Measurements from ENCODE around the gene HOXB2.

DNA sequence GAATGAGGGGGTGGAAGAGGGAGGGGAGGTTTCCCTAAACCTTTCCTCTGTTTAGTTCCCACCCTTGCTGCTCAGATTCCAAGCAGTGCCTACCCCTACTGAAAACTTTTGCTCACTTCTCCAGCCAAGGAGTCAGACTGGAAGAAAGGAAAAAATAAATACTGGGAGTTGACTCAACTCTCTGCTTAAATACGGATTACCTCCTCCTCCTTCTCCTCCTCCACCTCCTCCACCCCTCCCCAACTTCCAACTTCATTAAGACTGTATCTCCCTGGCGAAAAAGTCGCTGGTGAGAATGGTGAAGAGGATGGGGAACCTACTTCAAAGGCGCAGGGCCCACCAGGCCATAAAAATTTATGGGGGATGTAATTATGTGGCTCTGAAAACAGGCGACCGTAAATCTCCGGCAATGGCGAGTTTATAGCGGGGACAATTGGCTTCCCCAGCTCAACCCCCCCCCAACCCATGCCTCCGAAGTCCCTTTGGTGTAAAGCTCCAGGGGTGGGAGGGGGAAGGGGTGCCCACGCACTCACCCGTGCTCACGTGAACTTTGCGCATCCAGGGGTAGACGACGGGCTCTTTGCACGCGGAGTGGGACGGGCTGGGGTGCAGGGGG is 32.5 kb upstream of the HOXB2 start:
- TF ChIP-seq, protein P1, sequence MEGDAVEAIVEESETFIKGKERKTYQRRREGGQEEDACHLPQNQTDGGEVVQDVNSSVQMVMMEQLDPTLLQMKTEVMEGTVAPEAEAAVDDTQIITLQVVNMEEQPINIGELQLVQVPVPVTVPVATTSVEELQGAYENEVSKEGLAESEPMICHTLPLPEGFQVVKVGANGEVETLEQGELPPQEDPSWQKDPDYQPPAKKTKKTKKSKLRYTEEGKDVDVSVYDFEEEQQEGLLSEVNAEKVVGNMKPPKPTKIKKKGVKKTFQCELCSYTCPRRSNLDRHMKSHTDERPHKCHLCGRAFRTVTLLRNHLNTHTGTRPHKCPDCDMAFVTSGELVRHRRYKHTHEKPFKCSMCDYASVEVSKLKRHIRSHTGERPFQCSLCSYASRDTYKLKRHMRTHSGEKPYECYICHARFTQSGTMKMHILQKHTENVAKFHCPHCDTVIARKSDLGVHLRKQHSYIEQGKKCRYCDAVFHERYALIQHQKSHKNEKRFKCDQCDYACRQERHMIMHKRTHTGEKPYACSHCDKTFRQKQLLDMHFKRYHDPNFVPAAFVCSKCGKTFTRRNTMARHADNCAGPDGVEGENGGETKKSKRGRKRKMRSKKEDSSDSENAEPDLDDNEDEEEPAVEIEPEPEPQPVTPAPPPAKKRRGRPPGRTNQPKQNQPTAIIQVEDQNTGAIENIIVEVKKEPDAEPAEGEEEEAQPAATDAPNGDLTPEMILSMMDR (IDR thresholded peaks at IDR 0.05; ENCODE audit: insufficient read depth, low read length, poor library complexity, severe bottlenecking), result no peak
- TF ChIP-seq EZH2phosphoT487 (conservative IDR thresholded peaks at IDR 0.05; ENCODE audit: low read length), result no peak

Data from SU-DHL-6 (cell line).